Transverse colon (tissue), 3 donors: ENCODE results near the gene LRP2.

Experiments used
- POLR2A ChIP-seq: fragments of 450-650 bp; IDR thresholded peaks from one replicate; pipeline ENCODE4 v1.6.1; 2016; ENCODE audit warnings: antibody characterized with exemption, mild to moderate bottlenecking, moderate library complexity
- TF ChIP-seq, protein P1 (sequence below), 5 experiments: fragments of 200-600 bp in 3 of 5; fragments of 450-650 bp in 2 of 5; sonication (generic) in 3 of 5; IDR thresholded peaks; 1 replicate in 2 of 5; 2 replicates in 3 of 5; pipeline ENCODE4 v1.5.1; 2016 to 2017; ENCODE audit warnings: antibody characterized with exemption in 5 of 5, inconsistent platforms in 3 of 5, mild to moderate bottlenecking in 2 of 5, moderate library complexity in 1 of 5

DNA sequence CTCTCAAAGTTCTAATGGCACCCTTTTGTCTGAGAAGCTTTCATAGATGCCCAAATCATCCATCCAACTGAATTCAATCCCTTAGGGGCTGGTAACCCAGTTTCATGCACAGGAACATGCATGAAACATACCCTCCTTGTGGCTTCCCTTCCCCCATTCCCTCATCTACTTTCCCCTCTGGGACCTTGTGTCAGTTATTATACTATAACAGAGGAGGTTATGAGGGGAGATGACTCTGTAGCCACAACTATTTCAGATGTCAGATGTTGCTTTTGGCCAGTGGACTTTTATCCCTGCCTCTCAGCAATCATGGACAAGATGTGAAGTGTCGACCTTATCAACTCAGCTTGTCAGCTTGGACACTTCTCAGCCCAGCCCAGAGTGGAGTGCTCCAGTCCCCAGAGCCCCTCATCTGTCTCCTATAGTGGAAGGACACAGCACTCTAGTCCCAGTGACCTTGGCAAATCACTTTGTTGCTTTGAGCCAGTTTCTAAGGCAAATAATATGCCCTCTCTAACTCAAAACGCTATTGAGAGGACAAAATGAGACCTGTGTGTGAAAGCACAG lies 284.6 kb downstream of the LRP2 start:
- TF ChIP-seq, protein P1, sequence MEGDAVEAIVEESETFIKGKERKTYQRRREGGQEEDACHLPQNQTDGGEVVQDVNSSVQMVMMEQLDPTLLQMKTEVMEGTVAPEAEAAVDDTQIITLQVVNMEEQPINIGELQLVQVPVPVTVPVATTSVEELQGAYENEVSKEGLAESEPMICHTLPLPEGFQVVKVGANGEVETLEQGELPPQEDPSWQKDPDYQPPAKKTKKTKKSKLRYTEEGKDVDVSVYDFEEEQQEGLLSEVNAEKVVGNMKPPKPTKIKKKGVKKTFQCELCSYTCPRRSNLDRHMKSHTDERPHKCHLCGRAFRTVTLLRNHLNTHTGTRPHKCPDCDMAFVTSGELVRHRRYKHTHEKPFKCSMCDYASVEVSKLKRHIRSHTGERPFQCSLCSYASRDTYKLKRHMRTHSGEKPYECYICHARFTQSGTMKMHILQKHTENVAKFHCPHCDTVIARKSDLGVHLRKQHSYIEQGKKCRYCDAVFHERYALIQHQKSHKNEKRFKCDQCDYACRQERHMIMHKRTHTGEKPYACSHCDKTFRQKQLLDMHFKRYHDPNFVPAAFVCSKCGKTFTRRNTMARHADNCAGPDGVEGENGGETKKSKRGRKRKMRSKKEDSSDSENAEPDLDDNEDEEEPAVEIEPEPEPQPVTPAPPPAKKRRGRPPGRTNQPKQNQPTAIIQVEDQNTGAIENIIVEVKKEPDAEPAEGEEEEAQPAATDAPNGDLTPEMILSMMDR (IDR thresholded peaks at IDR 0.05), result no peak
- TF ChIP-seq POLR2A, result no peak
